ENCODE measurements around the gene ZNF14.

GRCh38 chr19:19668230-19669012 lies 64.5 kb downstream of the ZNF14 start, which contains the start of gene ZNF101:
- TF ChIP-seq CTCF (IDR thresholded peaks at IDR 0.05): no peak
- TF ChIP-seq POLR2A (IDR thresholded peaks at IDR 0.05): peak in 2 of 3 donors; percentile 60 to 69
